Astrocyte (in vitro differentiated cells and primary cell): ENCODE data around the gene EIF3J.

Experiments used
- CTCF ChIP-seq: IDR thresholded peaks from 2 replicates; pipeline ENCODE4 v1.5.1; 2011; ENCODE audit warnings: low read depth, mild to moderate bottlenecking, inconsistent platforms, low read length, moderate library complexity; ENCODE audit not compliant: insufficient read depth
- EZH2 ChIP-seq: IDR thresholded peaks from 2 replicates; pipeline ENCODE4 v1.6.1; 2012; ENCODE audit warnings: mild to moderate bottlenecking, low read length, inconsistent platforms; ENCODE audit not compliant: insufficient read depth

GRCh38 chr15:44598892-44599291 is 61.9 kb downstream of the EIF3J start:
- TF ChIP-seq EZH2 (no peak), CTCF (no peak)
